GM04504 (cell line): Measurements from ENCODE around the gene POU5F1.
"Not testable (repeated sequence)": the region's sequence is repeated elsewhere in the genome, so short reads cannot be mapped to it uniquely, and the experiment has no call there.

Source experiments
- DNase-seq: peaks from one replicate; pipeline ENCODE4 v3.0.0-alpha.2; 2012; ENCODE audit warnings: low read depth

The POU5F1 gene

GRCh38 chr6:31165986-31166385, 4.5 kb downstream of the POU5F1 start:
- no peak for DNase-seq

GRCh38 chr6:31165064-31165832, 5.2 kb downstream of the POU5F1 start:
- not testable (repeated sequence) for DNase-seq

GRCh38 chr6:31164475-31165063, 5.9 kb downstream of the POU5F1 start:
- DNase-seq: not testable (repeated sequence)

- no peak for DNase-seq
Measured at GRCh38 chr6:31163922-31164321, 6.6 kb downstream of the POU5F1 start.

- DNase-seq: no peak
Measured at GRCh38 chr6:31162463-31163165, 7.9 kb downstream of the POU5F1 start.

- no peak for DNase-seq
Measured at GRCh38 chr6:31161216-31162126, 9.0 kb downstream of the POU5F1 start.

DNA sequence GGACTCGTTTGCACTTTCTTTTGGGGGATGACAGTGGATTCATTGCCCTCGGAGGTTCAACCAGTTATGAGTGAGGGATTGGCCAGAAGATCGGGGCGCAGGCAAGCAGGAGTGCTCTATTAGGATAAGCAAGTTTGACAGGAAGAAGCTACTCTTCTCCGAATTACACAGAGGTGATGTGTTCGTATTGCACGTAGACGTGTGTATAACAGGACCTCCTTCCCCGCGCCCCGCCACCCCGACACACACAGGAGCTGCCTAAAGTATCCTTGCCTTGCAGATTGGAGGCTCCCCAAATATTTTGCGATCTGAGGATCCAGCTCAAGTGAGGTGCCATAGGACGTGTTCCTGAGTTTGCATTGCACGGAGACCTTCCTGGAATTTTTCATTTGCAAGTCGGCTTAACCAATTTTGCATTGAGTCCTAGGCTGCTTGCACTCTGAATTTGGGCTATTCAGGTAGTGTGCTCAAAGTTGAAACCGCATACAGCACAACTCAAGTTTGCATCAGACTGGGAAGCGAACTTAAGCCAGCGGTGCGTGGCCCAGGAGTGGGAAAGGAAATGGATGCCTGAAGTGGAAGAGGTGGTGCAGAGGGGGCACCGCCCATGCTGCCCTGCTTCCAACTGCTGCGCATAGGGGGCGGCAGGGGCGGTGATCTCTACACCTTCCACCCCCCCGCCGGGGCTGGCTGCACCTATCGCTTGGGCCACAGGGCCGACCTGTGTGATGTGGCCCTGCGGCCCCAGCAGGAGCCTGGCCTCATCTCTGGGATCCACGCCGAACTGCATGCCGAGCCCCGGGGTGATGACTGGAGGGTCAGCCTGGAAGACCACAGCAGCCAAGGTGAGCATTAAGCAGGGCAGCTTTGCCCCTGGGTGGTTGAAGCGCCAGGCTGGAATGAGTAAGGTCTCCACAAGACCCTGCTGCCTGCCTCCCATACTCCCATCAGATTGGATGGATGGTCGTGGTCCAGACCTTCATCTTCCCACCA, 11.3 kb downstream of the POU5F1 start:
- DNase-seq: no peak

- DNase-seq: peak; percentile 99
Measured at GRCh38 chr6:31158140-31158862, 12.2 kb downstream of the POU5F1 start, which contains the start of gene TCF19. Gene TCF19, plus strand, starts transcription at chr6:31158589. Its CDS starts 881 bp downstream, at chr6:31159470.

DNA sequence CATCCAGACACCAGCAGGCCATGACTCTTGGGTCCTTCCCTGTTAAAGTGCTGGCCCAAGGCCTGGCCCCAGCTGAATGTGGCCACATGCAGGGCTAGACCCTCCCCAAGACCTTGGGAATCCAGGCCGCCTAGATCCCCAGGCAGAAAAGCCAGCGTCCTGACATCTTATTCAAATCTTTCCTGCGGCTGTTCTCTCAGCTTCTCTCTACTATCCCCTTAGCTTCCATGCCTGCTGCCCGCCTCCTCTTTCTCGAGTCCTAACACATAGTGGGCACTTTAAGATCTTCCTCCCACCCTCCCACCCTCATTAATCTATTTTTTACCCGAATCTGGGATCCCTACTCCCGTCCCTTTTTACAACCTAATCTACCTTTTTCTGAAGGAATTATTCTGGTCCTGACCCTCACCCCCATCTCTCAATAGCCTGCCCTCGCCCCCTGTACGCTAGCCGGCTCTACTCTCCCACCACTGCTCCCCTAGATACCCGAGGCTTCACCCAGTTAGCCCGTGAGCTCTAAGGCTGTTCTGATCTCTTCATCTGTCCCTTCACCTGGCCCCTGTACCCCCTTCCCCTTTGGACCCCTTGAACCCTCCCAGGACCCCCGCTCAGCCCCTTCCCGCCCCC, 12.9 kb downstream of the POU5F1 start, which contains the start of gene CCHCR1:
CCHCR1 (minus strand) TSS at position 290 of the 627 bp plus-strand sequence; CDS start at position 88, 202 bp downstream.
- DNase-seq: no peak

GRCh38 chr6:31156641-31157040, 13.8 kb downstream of the POU5F1 start:
- DNase-seq: no peak

GRCh38 chr6:31154436-31154835, 16.0 kb downstream of the POU5F1 start:
- no peak for DNase-seq

- no peak for DNase-seq
Measured at GRCh38 chr6:31152781-31153180, 17.7 kb downstream of the POU5F1 start.

DNA sequence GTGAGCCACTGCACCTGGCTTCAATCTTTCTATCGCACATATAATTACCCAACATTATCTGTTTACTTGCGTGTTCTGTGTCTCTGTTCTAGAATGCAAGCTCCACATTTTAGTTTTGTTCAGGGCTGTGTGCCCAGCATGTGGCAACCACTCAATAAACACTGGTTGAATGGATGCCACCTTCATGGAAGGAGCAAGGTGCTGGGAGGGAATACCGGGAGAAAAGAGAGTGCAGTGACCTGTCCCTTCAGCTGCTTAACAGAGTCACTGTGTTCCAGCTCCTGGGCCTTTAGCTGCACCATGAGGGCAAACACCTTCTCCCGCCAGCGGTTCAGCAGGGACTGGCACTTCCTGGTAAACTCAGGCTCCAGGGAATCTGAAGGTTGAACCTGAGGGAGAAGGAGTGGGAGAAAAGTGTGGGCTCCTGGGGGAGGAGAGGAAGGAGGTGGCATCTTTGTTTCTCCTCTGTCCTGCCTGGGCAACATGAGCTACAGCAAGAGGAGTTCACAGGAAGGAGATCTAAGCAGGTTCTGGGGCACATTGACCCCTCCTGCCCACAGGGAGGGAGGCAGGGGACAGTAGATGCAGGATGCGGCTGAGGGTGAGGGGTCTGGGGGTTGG, 20.5 kb downstream of the POU5F1 start:
- DNase-seq: no peak

DNA sequence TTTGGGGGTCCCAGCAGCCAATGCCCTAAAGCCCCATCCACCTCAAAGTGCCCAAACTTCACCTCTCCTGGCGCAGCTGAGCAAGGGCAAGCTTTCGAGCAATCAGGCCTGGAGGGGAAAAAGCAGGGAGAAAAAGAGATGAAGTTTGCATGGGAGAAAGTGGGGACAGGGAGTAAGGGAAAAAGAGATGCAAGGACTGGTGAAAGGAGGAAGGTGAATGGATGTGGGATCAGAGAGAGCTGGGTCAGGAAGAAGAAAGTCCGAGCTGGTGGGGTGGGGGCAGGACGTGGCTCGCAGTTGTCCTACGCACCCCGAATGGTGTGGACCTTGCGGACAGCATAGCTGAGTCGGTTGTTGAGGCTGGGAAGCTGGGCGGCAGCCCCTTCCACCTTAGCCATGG, 25.1 kb downstream of the POU5F1 start:
- no peak for DNase-seq

DNA sequence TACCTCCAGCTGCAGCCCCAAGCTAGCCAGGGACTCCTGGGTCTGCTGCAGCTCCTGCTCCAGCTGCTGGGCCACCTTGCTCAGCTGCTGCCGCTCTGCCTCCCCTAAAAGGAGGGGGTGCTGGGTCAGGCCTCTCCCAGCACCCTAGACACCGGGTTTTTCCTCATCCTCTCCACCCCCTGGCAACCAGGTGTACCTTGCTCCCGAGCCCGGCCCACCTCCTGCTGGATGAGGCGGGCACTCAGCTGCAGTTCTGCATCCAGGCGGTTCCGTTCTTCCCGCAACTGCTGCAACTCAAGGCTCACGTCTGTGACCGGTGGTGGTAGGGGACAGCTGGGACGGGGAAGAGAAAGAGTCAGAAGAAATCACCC, 25.5 kb downstream of the POU5F1 start:
- no peak for DNase-seq

- DNase-seq: no peak
Measured at GRCh38 chr6:31144296-31144969, 26.0 kb downstream of the POU5F1 start.

- DNase-seq: peak; percentile 58
Measured at GRCh38 chr6:31143148-31143547, 27.3 kb downstream of the POU5F1 start.

DNA sequence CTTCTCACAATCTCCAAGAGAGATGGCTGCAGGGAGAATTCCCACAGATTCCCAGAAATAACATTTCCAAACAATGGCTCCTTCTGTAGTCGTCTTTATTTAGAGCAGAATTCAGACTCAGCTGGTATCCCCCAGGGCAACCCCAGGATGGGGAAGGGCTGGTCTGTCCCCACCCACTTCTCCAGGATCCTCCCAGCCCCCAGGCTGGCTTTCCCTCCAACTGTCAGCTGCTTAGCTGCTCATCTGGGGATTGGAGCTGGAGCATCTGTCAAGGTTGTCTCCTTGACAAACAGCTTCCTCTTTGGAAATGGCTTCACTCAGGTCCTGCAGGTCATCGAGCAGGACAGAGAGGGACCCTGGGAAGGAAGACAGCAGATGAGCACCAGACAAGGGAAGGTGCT, 28.1 kb downstream of the POU5F1 start:
- DNase-seq: no peak
